ENCODE measurements around the gene MYO6.

The MYO6 gene

GRCh38 chr6:75830959-75831885, 82.2 kb downstream of the MYO6 start:
- DNase-seq: no peak

GRCh38 chr6:75834447-75834846, 85.4 kb downstream of the MYO6 start:
- DNase-seq: no peak

- no peak for DNase-seq
Observed at GRCh38 chr6:75842191-75842590, 93.2 kb downstream of the MYO6 start.

- no peak for DNase-seq
Observed at GRCh38 chr6:75842732-75843131, 93.7 kb downstream of the MYO6 start.

- no peak for DNase-seq
Observed at GRCh38 chr6:75843396-75843795, 94.4 kb downstream of the MYO6 start.

- no peak for DNase-seq
Observed at GRCh38 chr6:75848274-75848673, 99.2 kb downstream of the MYO6 start.

- DNase-seq: no peak
Observed at GRCh38 chr6:75849329-75850025, 100.4 kb downstream of the MYO6 start.

GRCh38 chr6:75850026-75850833, 101.2 kb downstream of the MYO6 start:
- no peak for DNase-seq

- no peak for DNase-seq
Observed at GRCh38 chr6:75852721-75853120, 103.7 kb downstream of the MYO6 start.

- no peak for DNase-seq
Observed at GRCh38 chr6:75853806-75854205, 104.8 kb downstream of the MYO6 start.

- DNase-seq: no peak
Observed at GRCh38 chr6:75855052-75855451, 106.0 kb downstream of the MYO6 start.

GRCh38 chr6:75856902-75857301, 107.9 kb downstream of the MYO6 start:
- no peak for DNase-seq

GRCh38 chr6:75863001-75863400, 114.0 kb downstream of the MYO6 start:
- DNase-seq: no peak

GRCh38 chr6:75863784-75864183, 114.7 kb downstream of the MYO6 start:
- no peak for DNase-seq

- no peak for DNase-seq
Observed at GRCh38 chr6:75864446-75864845, 115.4 kb downstream of the MYO6 start.

GRCh38 chr6:75870389-75870788, 121.3 kb downstream of the MYO6 start:
- DNase-seq: no peak

- DNase-seq: no peak
Observed at GRCh38 chr6:75874224-75874623, 125.2 kb downstream of the MYO6 start.

- no peak for DNase-seq
Observed at GRCh38 chr6:75876152-75876551, 127.1 kb downstream of the MYO6 start.

- DNase-seq: no peak
Observed at GRCh38 chr6:75880305-75880704, 131.3 kb downstream of the MYO6 start.

GRCh38 chr6:75882734-75883133, 133.7 kb downstream of the MYO6 start:
- DNase-seq: no peak

GRCh38 chr6:75884822-75885221, 135.8 kb downstream of the MYO6 start:
- DNase-seq: no peak

GRCh38 chr6:75892384-75892783, 143.3 kb downstream of the MYO6 start:
- no peak for DNase-seq

- DNase-seq: peak; percentile 57
Observed at GRCh38 chr6:75893058-75893775, 144.2 kb downstream of the MYO6 start.

Measured in NCI-H345 (cell line).